ENCODE results near the gene FECH.

The FECH gene

GRCh38 chr18:57498682-57499256 lies 87.7 kb downstream of the FECH start:
- Histone ChIP-seq H3K4me1 (ENCODE audit: control insufficient read depth, insufficient read depth, low read length) (no peaks in the 10 kb centered on the region), H3K9ac (ENCODE audit: low read depth, low read length) (no peak overlapping the region), H3K27ac (ENCODE audit: low read depth, low read length) (no peak overlapping the region), H3K4me3 (ENCODE audit: low read depth, low read length) (no peak overlapping the region), H3K9me3 (ENCODE audit: control insufficient read depth, insufficient read depth, low read length) (no peaks in the 10 kb centered on the region), H3K27me3 (ENCODE audit: control insufficient read depth, insufficient read depth, low read length) (no peaks in the 10 kb centered on the region), H3K36me3 (ENCODE audit: control insufficient read depth, insufficient read depth, low read length) (no peaks in the 10 kb centered on the region)
